Measurements from ENCODE around the gene CCDC172. TPM values are rescaled to one million over a fixed set of nuclear protein-coding genes. Genes with fewer than 3 reads are reported as not detected.

Gene CCDC172
- total RNA-seq, 1 donor from 2014 or later = not detected

Other genes starting within 250 kb of the CCDC172 start
- 112 and 135 TPM in 2 replicates for gene GFRA1, start 51.2 kb upstream of the CCDC172 start, total RNA-seq
- not detected in 2 replicates for gene PNLIPRP3, start 103.4 kb downstream of the CCDC172 start, total RNA-seq
- gene PNLIP, start 221.5 kb downstream of the CCDC172 start, total RNA-seq = not detected in 2 replicates